Measurements from ENCODE around the gene JAK3.

DNA sequence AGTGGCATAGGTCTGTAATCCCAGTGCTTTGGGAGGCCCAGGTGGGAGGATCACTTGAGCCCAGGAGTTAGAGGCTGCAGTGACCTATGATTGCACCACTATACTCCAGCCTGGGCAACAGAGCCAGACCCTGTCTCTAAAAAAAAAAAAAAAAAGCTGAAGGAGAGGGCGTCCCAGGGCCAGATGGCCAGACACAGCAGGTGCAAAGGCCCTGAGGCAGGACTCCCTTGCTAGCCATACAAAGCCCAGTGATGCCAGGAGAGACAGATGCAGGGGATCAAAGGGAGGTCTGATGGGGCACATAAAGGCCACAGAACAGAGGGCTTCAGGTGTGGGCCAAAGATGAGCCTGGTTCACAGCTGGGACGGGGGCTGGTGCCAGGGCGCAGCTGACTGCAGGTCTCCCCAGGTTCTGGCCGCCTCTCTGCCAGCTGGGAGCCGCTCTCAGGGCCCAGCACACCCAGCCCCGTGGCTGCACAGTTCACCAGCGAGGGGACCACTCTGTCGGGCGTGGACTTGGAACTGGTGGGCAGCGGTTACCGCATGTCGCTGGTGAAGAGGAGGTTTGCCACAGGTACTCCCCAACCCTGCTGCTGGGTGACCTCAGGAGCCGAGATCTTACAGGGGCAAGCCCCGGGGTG lies 60.4 kb downstream of the JAK3 start:
- TF ChIP-seq POLR2A (IDR thresholded peaks at IDR 0.05): no peak
- TF ChIP-seq CTCF (IDR thresholded peaks at IDR 0.05): no peak

All from body of pancreas (tissue), 4 donors.